Peyer's patch (tissue), 4 donors: ENCODE measurements around the gene ZDHHC19.

Experiments
- CTCF ChIP-seq, 6 experiments: fragments of 450-650 bp in 4 of 6; fragments of 200-600 bp in 2 of 6; sonication (generic) in 1 of 6; IDR thresholded peaks; one replicate each; pipeline ENCODE4 v1.5.1; 2017 to 2019; ENCODE audit warnings: antibody characterized with exemption in 6 of 6, mild to moderate bottlenecking in 3 of 6, moderate library complexity in 1 of 6
- POLR2A ChIP-seq, 2 donors: fragments of 450-650 bp; IDR thresholded peaks; one replicate each; pipeline ENCODE4 v1.5.1; 2017; ENCODE audit warnings: antibody characterized with exemption in 2 of 2, mild to moderate bottlenecking in 2 of 2, moderate library complexity in 2 of 2

GRCh38 chr3:196254376-196255283 is 43.4 kb upstream of the ZDHHC19 start:
- no peak for TF ChIP-seq CTCF (IDR thresholded peaks at IDR 0.05)
- no peak for TF ChIP-seq POLR2A (IDR thresholded peaks at IDR 0.05)
